GM12873 (cell line): ENCODE data around the gene PXDN.

ENCODE experiments used
- TF ChIP-seq, protein P1 (sequence below): IDR thresholded peaks from 2 replicates; pipeline ENCODE4 v1.5.1; 2012; ENCODE audit warnings: low read depth, mild to moderate bottlenecking, moderate library complexity, low read length, control low read depth; ENCODE audit not compliant: insufficient read depth; ENCODE audit errors: missing control alignments

The PXDN gene

DNA sequence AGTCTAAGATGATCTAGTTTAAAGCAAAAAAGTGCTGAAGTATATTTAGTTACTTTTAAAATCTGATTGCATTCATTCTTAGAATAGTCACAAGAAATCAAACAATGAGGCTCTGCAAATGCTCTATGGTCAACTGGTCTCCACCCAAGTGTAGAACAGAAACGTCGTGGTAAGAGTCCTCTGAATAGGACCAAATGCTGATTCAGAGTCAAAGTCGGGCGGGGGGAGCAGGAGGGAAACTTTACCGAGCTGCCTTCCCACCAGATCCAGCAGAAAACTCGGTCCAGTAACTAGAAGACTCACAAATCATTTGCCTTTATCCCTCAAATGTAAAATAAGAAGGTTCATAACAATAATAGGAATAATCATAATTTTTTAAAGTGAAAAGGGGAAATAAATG is 46.2 kb upstream of the PXDN start:
- TF ChIP-seq, protein P1, sequence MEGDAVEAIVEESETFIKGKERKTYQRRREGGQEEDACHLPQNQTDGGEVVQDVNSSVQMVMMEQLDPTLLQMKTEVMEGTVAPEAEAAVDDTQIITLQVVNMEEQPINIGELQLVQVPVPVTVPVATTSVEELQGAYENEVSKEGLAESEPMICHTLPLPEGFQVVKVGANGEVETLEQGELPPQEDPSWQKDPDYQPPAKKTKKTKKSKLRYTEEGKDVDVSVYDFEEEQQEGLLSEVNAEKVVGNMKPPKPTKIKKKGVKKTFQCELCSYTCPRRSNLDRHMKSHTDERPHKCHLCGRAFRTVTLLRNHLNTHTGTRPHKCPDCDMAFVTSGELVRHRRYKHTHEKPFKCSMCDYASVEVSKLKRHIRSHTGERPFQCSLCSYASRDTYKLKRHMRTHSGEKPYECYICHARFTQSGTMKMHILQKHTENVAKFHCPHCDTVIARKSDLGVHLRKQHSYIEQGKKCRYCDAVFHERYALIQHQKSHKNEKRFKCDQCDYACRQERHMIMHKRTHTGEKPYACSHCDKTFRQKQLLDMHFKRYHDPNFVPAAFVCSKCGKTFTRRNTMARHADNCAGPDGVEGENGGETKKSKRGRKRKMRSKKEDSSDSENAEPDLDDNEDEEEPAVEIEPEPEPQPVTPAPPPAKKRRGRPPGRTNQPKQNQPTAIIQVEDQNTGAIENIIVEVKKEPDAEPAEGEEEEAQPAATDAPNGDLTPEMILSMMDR, result no peak

DNA sequence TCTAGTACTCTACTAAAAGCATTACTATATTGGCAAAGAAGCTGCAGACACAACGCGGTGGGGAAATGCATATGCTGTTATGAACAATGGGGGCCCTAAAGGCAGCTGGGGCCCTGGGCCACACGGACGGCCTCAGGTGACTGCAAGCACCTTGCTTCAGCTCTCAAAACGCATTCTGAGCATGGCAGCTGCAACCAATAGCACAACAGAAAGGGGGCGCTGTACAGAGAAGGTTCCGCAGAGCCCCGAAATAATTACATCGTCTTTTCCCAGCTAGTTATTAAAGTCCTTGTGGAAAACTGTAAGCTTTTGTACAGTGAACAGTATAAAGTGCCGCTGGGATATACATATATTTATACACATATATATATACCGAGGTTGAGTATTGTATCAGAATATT is 45.3 kb upstream of the PXDN start:
- TF ChIP-seq, protein P1, result no peak

DNA sequence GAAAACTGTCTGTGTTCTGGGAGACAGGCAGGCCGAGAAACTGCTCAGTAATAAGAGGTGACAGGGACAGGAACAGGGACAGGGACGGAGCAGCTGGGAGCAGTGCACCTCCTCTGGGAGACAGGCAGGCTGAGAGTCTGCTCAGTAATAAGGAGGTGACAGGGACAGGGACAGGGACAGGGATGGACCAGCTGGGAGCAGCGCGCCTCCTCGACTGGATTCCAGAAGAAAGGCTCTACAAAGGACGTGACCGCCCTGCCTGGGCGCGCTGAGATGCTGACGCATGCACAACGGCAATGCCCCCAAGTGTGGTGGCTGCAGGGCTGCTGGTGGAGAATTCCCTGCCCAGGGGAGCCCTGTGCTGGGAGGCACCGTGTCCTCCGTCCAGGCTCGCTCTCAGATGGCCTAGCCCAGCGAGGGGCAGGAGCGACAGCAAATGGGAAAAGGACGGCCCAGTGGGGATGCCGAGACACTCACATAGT is 44.2 kb upstream of the PXDN start:
- TF ChIP-seq, protein P1, result no peak

DNA sequence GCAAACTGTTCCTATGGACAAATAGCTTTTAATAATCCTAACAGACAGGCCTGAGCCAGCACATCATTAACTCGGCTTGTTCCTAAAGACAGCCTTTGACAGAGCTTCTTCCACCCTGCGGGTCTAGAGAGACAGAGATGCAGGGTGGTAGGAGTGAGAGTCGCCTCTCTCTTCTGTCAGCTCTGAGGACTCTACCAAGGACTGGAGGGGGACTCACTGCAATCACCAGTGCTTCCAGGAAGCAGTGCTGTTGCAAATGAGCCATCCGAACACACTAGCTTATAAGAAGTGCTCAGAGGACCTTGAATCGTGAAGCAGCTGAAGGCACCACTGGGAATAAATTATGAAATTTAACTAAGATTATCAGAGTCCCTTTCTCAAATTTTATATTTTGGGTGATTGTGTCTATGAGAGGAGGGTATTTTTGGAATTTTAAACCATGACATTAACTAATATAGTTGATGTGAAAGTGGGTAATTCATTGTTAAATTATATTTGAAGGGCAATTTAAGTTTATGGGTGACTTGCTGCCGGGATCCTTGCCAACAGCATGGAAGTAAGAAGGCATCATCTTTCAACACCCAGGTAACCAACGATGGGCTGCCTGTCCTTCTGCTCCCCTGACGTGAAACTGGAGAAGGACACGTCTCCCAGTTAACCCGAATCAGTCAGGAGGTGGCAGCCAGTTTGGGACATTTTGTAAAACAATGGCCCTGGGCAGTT is 43.6 kb upstream of the PXDN start:
- TF ChIP-seq, protein P1, result no peak

DNA sequence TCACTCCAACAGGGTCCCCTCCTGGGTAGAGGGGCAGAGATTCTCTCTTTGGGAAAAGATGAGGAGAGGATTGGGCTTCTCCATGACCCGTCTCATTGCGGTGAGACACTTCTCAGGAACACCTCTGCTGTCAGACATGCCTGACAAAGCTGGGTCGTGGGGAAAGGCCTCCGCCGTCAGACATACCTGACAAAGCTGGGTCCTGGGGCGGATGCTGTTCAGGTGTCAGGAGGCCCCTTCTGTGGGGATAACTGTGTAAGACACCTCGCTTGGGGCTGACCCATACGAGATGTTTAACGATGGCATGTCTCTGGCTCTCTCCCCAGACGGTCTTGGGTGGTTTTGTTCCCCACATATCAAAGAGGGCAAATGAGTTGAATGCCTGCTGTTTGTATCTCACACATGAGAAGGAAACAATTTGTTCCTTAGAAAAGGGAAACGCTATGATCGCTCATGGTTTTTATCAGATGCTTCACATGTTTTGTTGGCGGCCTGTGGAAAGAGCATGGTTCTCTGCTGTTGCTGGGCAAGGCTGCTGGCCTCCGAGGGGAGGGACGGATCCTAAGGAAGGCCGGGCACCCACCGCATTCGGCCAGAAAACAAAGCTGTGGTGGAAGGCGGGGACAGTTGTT is 40.8 kb upstream of the PXDN start:
- TF ChIP-seq, protein P1, result no peak

DNA sequence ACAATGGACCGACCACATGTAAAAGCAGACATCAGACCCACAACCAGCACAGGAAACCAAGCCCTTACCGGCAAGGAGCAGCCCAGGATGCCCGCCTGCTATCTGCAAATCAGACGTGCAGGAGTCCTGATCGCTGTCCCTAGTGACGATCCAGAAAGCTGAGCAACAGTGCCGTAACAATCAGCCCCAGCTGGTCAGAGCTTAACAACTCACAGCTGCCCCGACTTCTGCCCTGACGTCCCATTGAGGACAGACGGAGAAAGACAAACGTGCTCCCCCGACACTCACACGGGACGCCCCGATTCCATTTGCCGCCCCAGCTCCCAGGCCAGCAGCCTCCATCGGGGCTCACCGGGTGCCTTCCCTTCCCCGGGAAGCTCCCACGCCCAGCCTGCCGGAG is 39.8 kb upstream of the PXDN start:
- TF ChIP-seq, protein P1, result no peak

DNA sequence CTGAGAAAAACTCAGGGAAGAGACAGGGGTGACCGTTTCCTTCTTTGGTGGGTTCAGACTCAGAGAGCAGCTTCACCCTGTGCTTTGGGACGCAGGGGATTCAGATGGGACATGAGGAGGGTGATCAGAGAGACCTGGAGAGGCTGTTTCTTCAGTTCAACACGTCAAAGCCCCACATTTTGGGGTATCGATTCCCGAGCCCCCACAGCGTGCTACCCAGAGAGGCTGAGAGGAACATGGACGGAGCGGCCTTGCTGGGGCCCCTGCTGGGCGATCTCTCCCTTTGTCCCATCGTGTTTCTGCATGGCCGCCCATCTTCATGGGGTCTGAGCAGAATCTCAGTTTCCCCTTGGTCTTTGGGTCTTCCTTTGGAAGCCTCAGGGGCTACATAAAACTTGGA is 38.2 kb upstream of the PXDN start:
- TF ChIP-seq, protein P1, result no peak
